ENCODE results near the gene ZFP57.

- TF ChIP-seq POLR2A (IDR thresholded peaks at IDR 0.05) (no peak), CTCF (IDR thresholded peaks at IDR 0.05) (no peak), POLR2AphosphoS5 (IDR thresholded peaks at IDR 0.05) (no peak)
These were observed 5.4 kb downstream of the ZFP57 start for GRCh38 chr6:29675561-29675960.
